ENCODE measurements around the gene DOK3. TPM values are rescaled to one million over a fixed set of nuclear protein-coding genes. Genes with fewer than 3 reads are reported as not detected.

Gene DOK3
- total and polyA plus RNA-seq, 2 experiments from 2014 or later: 2.2 to 11.1 TPM

DNA sequence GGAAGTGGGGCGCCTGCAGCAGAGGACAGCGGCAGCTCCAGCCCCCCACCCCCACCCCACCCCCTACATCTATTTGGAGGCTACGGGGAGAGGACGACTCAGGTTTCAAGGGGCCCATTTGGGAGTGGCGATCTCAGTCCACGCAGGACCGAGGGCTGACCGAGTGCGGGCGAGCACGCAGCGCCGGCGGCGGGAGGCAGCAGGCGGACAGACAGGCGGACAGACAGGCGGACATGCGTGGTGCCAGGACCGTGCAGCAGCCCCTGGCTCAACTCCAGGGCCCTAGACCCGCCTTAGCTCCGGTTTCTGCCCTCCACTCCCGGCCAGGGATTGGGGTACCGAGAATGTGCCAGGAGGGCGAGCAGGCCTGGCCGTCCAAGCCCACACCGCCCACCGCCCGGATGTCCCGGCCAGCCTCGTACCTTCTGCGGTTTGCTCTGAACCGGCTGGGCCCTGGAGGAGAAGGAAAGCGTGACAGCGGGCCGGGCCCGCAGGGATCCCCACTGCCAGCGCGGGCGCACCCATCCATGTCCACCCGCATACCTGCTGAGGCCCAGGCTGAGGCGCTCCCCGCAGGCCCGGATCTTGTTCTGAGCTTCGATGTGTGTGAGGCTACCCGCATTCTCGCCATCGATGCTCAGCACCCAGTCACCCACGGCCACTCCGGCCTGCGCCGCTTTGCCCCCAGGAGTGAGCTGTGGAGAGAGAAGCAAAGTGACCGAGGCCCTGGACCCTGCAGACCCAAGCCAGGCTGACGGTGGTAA, 17.5 kb downstream of the DOK3 start (continued):
- TF ChIP-seq CREB1 (CRISPR knock-in tag; IDR thresholded peaks at IDR 0.05; ENCODE audit: low read depth) (no peak), EZH2 (IDR thresholded peaks at IDR 0.05; ENCODE audit: low read depth, unreplicated experiment) (no peak), EZH2phosphoT487 (IDR thresholded peaks at IDR 0.05; ENCODE audit: unreplicated experiment) (no peak), CTCF (conservative IDR thresholded peaks at IDR 0.05; ENCODE audit: low read depth in 2 of 2) (no peak; a peak in 1 of 4 replicates), STAT1 (IDR thresholded peaks at IDR 0.05; ENCODE audit: unreplicated experiment) (no peak), NANOG (IDR thresholded peaks at IDR 0.05; ENCODE audit: borderline replicate concordance) (no peak), ZNF114 (CRISPR knock-in tag; IDR thresholded peaks at IDR 0.05) (no peak)
- TF ChIP-seq, protein P1, sequence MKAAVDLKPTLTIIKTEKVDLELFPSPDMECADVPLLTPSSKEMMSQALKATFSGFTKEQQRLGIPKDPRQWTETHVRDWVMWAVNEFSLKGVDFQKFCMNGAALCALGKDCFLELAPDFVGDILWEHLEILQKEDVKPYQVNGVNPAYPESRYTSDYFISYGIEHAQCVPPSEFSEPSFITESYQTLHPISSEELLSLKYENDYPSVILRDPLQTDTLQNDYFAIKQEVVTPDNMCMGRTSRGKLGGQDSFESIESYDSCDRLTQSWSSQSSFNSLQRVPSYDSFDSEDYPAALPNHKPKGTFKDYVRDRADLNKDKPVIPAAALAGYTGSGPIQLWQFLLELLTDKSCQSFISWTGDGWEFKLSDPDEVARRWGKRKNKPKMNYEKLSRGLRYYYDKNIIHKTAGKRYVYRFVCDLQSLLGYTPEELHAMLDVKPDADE (IDR thresholded peaks at IDR 0.05): no peak
- TF ChIP-seq, protein P2, sequence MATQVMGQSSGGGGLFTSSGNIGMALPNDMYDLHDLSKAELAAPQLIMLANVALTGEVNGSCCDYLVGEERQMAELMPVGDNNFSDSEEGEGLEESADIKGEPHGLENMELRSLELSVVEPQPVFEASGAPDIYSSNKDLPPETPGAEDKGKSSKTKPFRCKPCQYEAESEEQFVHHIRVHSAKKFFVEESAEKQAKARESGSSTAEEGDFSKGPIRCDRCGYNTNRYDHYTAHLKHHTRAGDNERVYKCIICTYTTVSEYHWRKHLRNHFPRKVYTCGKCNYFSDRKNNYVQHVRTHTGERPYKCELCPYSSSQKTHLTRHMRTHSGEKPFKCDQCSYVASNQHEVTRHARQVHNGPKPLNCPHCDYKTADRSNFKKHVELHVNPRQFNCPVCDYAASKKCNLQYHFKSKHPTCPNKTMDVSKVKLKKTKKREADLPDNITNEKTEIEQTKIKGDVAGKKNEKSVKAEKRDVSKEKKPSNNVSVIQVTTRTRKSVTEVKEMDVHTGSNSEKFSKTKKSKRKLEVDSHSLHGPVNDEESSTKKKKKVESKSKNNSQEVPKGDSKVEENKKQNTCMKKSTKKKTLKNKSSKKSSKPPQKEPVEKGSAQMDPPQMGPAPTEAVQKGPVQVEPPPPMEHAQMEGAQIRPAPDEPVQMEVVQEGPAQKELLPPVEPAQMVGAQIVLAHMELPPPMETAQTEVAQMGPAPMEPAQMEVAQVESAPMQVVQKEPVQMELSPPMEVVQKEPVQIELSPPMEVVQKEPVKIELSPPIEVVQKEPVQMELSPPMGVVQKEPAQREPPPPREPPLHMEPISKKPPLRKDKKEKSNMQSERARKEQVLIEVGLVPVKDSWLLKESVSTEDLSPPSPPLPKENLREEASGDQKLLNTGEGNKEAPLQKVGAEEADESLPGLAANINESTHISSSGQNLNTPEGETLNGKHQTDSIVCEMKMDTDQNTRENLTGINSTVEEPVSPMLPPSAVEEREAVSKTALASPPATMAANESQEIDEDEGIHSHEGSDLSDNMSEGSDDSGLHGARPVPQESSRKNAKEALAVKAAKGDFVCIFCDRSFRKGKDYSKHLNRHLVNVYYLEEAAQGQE (IDR thresholded peaks at IDR 0.05; ENCODE audit: unreplicated experiment): no peak

GRCh38 chr5:177491429-177491945, 18.1 kb downstream of the DOK3 start:
- no peaks in the 10 kb centered on the region for H3K9me2 ChIP-seq (ENCODE audit: insufficient read depth)
- peak overlapping the region; percentile 64; the same call in 1 of the 2 replicates for H3K4me2 ChIP-seq
- H3K4me1 ChIP-seq (ENCODE audit: insufficient read depth): peaks cover 30% of the 10 kb centered on the region
- H4K20me1 ChIP-seq (replicated peaks; ENCODE audit: insufficient read depth): no peaks in the 10 kb centered on the region; the same call in 1 of the 2 replicates
- Mint-ChIP-seq H3K36me3 (ENCODE audit: low read depth) (peaks cover 64% of the 10 kb centered on the region), H3K4me1 (peaks cover 38% of the 10 kb centered on the region), H3K4me3 (peak overlapping the region; percentile 46; the same call in 1 of the 3 replicates), H3K27ac (0 out of 2 replicates have a peak overlapping the region, but pooled peaks have one; percentile 56), H3K9me3 (peaks cover 2% of the 10 kb centered on the region; the same call in 1 of the 3 replicates), H3K27me3 (ENCODE audit: insufficient read depth, low read depth, poor library complexity) (peaks cover 35% of the 10 kb centered on the region)
- peaks cover 19% of the 10 kb centered on the region for H3K79me2 ChIP-seq (replicated peaks; ENCODE audit: insufficient read depth)
- peak; percentile 59 for ATAC-seq
- no peak overlapping the region for H3K27ac ChIP-seq (ENCODE audit: low read depth)
- no peak overlapping the region for H2AFZ ChIP-seq
- no peak overlapping the region for H3K4me3 ChIP-seq
- peaks cover 39% of the 10 kb centered on the region; the same call in 1 of the 2 replicates for H3F3A ChIP-seq (replicated peaks; ENCODE audit: low read depth)
- peak; percentile 94 for DNase-seq (ENCODE audit: low spot score)
- TF ChIP-seq CTCF (conservative IDR thresholded peaks at IDR 0.05; ENCODE audit: low read depth in 2 of 2): peak; percentile 83 to 96
- TF ChIP-seq NANOG (IDR thresholded peaks at IDR 0.05; ENCODE audit: borderline replicate concordance): no peak
- 0 out of 2 replicates have a peak, but pooled peaks have one; percentile 3 for TF ChIP-seq ZNF331 (CRISPR knock-in tag; IDR thresholded peaks at IDR 0.05; ENCODE audit: low read depth)
- TF ChIP-seq CREB1 (CRISPR knock-in tag; IDR thresholded peaks at IDR 0.05; ENCODE audit: low read depth): peak; percentile 81
- H3K27me3 ChIP-seq (ENCODE audit: insufficient read depth): no peaks in the 10 kb centered on the region
- peaks cover 10% of the 10 kb centered on the region for H3K36me3 ChIP-seq (ENCODE audit: insufficient read depth)
